H9 (cell line): ENCODE data around the gene PHOSPHO1. TPM values are rescaled to one million over a fixed set of nuclear protein-coding genes. Genes with fewer than 3 reads are reported as not detected.

Experiments used
- DNase-seq: peaks from one replicate; pipeline ENCODE4 v3.0.0-alpha.2; 2017
- H2AFZ ChIP-seq: one replicate; pipeline ENCODE4 v1.6.1; 2013; ENCODE audit warnings: mild to moderate bottlenecking, low read length, control low read depth, moderate library complexity
- H2AK5ac ChIP-seq: 2 replicates; pipeline ENCODE4 v1.6.1; 2013; ENCODE audit warnings: low read length, control low read depth, mixed read lengths; ENCODE audit not compliant: insufficient read length
- H2BK120ac ChIP-seq: one replicate; pipeline ENCODE4 v1.6.1; 2013; ENCODE audit warnings: low read depth, mild to moderate bottlenecking, low read length, control low read depth, inconsistent platforms; ENCODE audit not compliant: poor library complexity, severe bottlenecking
- H2BK12ac ChIP-seq: 2 replicates; pipeline ENCODE4 v1.6.1; 2013; ENCODE audit warnings: low read length, control low read depth, mixed read lengths, low read depth; ENCODE audit not compliant: insufficient read length
- H2BK15ac ChIP-seq: 2 replicates; pipeline ENCODE4 v1.6.1; 2013; ENCODE audit warnings: low read depth, low read length, control low read depth
- H2BK20ac ChIP-seq: one replicate; pipeline ENCODE4 v1.6.1; 2013; ENCODE audit warnings: low read depth, mild to moderate bottlenecking, low read length, control low read depth, inconsistent platforms; ENCODE audit not compliant: poor library complexity, severe bottlenecking
- H2BK5ac ChIP-seq: 2 replicates; pipeline ENCODE4 v1.6.1; 2013; ENCODE audit warnings: low read length, control low read depth, mixed read lengths; ENCODE audit not compliant: insufficient read length
- H3K14ac ChIP-seq: 2 replicates; pipeline ENCODE4 v1.6.1; 2013; ENCODE audit warnings: low read length, control low read depth; ENCODE audit not compliant: insufficient read depth
- H3K18ac ChIP-seq: 2 replicates; pipeline ENCODE4 v1.6.1; 2013; ENCODE audit warnings: low read depth, mild to moderate bottlenecking, mixed read lengths, low read length, control low read depth; ENCODE audit not compliant: insufficient read length
- H3K23ac ChIP-seq: 2 replicates; pipeline ENCODE4 v1.6.1; 2013; ENCODE audit warnings: low read length, control low read depth, mixed read lengths, low read depth; ENCODE audit not compliant: insufficient read length
- H3K23me2 ChIP-seq: 2 replicates; pipeline ENCODE4 v1.6.1; 2013; ENCODE audit warnings: low read depth, mild to moderate bottlenecking, mixed read lengths, low read length, control low read depth; ENCODE audit not compliant: insufficient read length, poor library complexity, severe bottlenecking
- H3K27ac ChIP-seq: 2 replicates; pipeline ENCODE4 v1.5.1; 2013; ENCODE audit warnings: low read length, control low read depth, mixed read lengths, low read depth; ENCODE audit not compliant: insufficient read length
- H3K27me3 ChIP-seq: 2 replicates; pipeline ENCODE4 v1.6.1; 2013; ENCODE audit warnings: low read length, control low read depth, inconsistent platforms; ENCODE audit not compliant: insufficient read depth
- H3K4ac ChIP-seq: 2 replicates; pipeline ENCODE4 v1.6.1; 2013; ENCODE audit warnings: low read depth, mild to moderate bottlenecking, control low read depth, inconsistent platforms, low read length, moderate library complexity
- H3K4me1 ChIP-seq: 2 replicates; pipeline ENCODE4 v1.6.1; 2013; ENCODE audit warnings: low read length, control low read depth, inconsistent platforms; ENCODE audit not compliant: insufficient read depth
- H3K4me2 ChIP-seq: 2 replicates; pipeline ENCODE4 v1.6.1; 2013; ENCODE audit warnings: low read length, control low read depth, mixed read lengths; ENCODE audit not compliant: insufficient read length, insufficient read depth
- H3K56ac ChIP-seq: 2 replicates; pipeline ENCODE4 v1.6.1; 2013; ENCODE audit warnings: low read depth, mild to moderate bottlenecking, mixed read lengths, low read length, control low read depth; ENCODE audit not compliant: insufficient read length
- H3K79me1 ChIP-seq: 2 replicates; pipeline ENCODE4 v1.6.1; 2013; ENCODE audit warnings: low read depth, mild to moderate bottlenecking, moderate library complexity, low read length, control low read depth, inconsistent platforms; ENCODE audit not compliant: insufficient read depth, poor library complexity, severe bottlenecking
- H3K79me2 ChIP-seq: 2 replicates; pipeline ENCODE4 v1.6.1; 2013; ENCODE audit warnings: low read length, control low read depth, inconsistent platforms; ENCODE audit not compliant: insufficient read depth
- H3K9ac ChIP-seq: 2 replicates; pipeline ENCODE4 v1.6.1; 2013; ENCODE audit warnings: low read length, control low read depth, mixed read lengths; ENCODE audit not compliant: insufficient read length; ENCODE audit errors: extremely low read depth
- H3K9me3 ChIP-seq: one replicate; pipeline ENCODE4 v1.6.1; 2013; ENCODE audit warnings: low read depth, low read length, inconsistent platforms; ENCODE audit not compliant: control insufficient read depth
- H3T11ph ChIP-seq: one replicate; pipeline ENCODE4 v1.6.1; 2013; ENCODE audit warnings: mild to moderate bottlenecking, low read length, control low read depth, inconsistent platforms
- H4K20me1 ChIP-seq: one replicate; pipeline ENCODE4 v1.6.1; 2013; ENCODE audit not compliant: control insufficient read depth, insufficient read length, insufficient read depth
- H4K5ac ChIP-seq: 2 replicates; pipeline ENCODE4 v1.6.1; 2013; ENCODE audit warnings: low read depth, mild to moderate bottlenecking, mixed read lengths, low read length, control low read depth; ENCODE audit not compliant: insufficient read length
- H4K8ac ChIP-seq: replicated peaks from 2 replicates; pipeline ENCODE4 v1.6.1; 2013; ENCODE audit warnings: low read length, control low read depth, mixed read lengths, low read depth; ENCODE audit not compliant: insufficient read length
- H4K91ac ChIP-seq: 2 replicates; pipeline ENCODE4 v1.6.1; 2013; ENCODE audit warnings: low read depth, mild to moderate bottlenecking, moderate library complexity, mixed read lengths, low read length, control low read depth; ENCODE audit not compliant: insufficient read length
- H3K27ac Mint-ChIP-seq, 3 experiments: 2 replicates in 2 of 3; 3 replicates in 1 of 3; pipeline ENCODE4 v1.8.0; 2020 to 2021; ENCODE audit warnings: mixed read lengths in 3 of 3, mild to moderate bottlenecking in 1 of 3, moderate library complexity in 1 of 3
- H3K27me3 Mint-ChIP-seq: 2 replicates; pipeline ENCODE4 v1.8.0; 2021; ENCODE audit warnings: low read depth, mild to moderate bottlenecking, moderate library complexity, mixed read lengths
- H3K36me3 Mint-ChIP-seq, 3 experiments: 2 replicates in 2 of 3; 3 replicates in 1 of 3; pipeline ENCODE4 v1.8.0; 2020 to 2021; ENCODE audit warnings: low read depth in 3 of 3, mixed read lengths in 3 of 3; ENCODE audit not compliant: insufficient read depth in 1 of 3
- H3K4me1 Mint-ChIP-seq, 2 experiments: 2 replicates each; pipeline ENCODE4 v1.8.0; 2020; ENCODE audit warnings: mixed read lengths in 2 of 2
- H3K4me3 Mint-ChIP-seq, 2 experiments: 2 replicates in 1 of 2; 3 replicates in 1 of 2; pipeline ENCODE4 v1.8.0; 2020 to 2021; ENCODE audit warnings: mild to moderate bottlenecking in 2 of 2, mixed read lengths in 2 of 2, moderate library complexity in 1 of 2
- H3K9me3 Mint-ChIP-seq, 2 experiments: 2 replicates in 1 of 2; 3 replicates in 1 of 2; pipeline ENCODE4 v1.8.0; 2020; ENCODE audit warnings: mild to moderate bottlenecking in 2 of 2, mixed read lengths in 2 of 2, moderate library complexity in 1 of 2
- CTCF ChIP-seq: fragments of 200-600 bp; sonication (generic); conservative IDR thresholded peaks from 3 replicates; pipeline ENCODE4 v1.8.0; 2021; ENCODE audit warnings: antibody characterized with exemption, mild to moderate bottlenecking
- whole genome bisulfite sequencing: extraction: QIAGEN DNeasy Blood & Tissue Kit; methylation state at CpG from one replicate; pipeline ENCODE4 v1.1.7; 2013; ENCODE audit warnings: missing lambda C conversion rate, low lambda C conversion rate, mixed read lengths; ENCODE audit not compliant: insufficient read length; ENCODE audit errors: extremely low coverage; 5-methylcytosine and 5-hydroxymethylcytosine counted together
- total RNA-seq: library from RNA; stranded (reverse); gene quantifications from 2 replicates; pipeline ENCODE4 v1.2.1, GENCODE V29; 2021

PHOSPHO1 gene
- total RNA-seq, 1 experiment from 2014 or later, result 0.63 TPM

- H4K91ac ChIP-seq, result no peak overlapping the region
- no peak overlapping the region for H3K4me3 Mint-ChIP-seq
- H2AK5ac ChIP-seq, result no peak overlapping the region
- no peak overlapping the region for H2BK12ac ChIP-seq
- H3K23ac ChIP-seq, result no peak overlapping the region
- no peak overlapping the region for H3T11ph ChIP-seq
- H3K14ac ChIP-seq, result no peak overlapping the region
- no peaks in the 10 kb centered on the region for H3K9me3 ChIP-seq
- H4K8ac ChIP-seq, result no peak overlapping the region
- no peak for DNase-seq
- no peak overlapping the region for H4K5ac ChIP-seq
- no peak overlapping the region; a peak in 1 of 7 replicates for H3K27ac Mint-ChIP-seq
- H3K23me2 ChIP-seq, result no peaks in the 10 kb centered on the region
- no peak for TF ChIP-seq CTCF
- H3K56ac ChIP-seq, result no peak overlapping the region
- no peaks in the 10 kb centered on the region for H3K4me1 ChIP-seq
- H2BK15ac ChIP-seq, result no peak overlapping the region
- no peak overlapping the region for H3K4ac ChIP-seq
- H3K18ac ChIP-seq, result no peak overlapping the region
- no peak overlapping the region for H3K9ac ChIP-seq
- H2BK120ac ChIP-seq, result no peak overlapping the region
- H2AFZ ChIP-seq, result no peak overlapping the region
- no CpG with 5 or more reads among the region's 9 CpGs for WGBS
- H3K4me1 Mint-ChIP-seq, result peaks cover 5 to 10% of the 10 kb centered on the region in 2 experiments
- H2BK20ac ChIP-seq, result no peak overlapping the region
- H4K20me1 ChIP-seq, result no peaks in the 10 kb centered on the region
- no peaks in the 10 kb centered on the region for H3K79me1 ChIP-seq
- H3K9me3 Mint-ChIP-seq, result no peaks in the 10 kb centered on the region; a peak in 1 of 5 replicates
- H3K27ac ChIP-seq, result no peak overlapping the region
- H2BK5ac ChIP-seq, result no peak overlapping the region
- no peaks in the 10 kb centered on the region for H3K27me3 ChIP-seq
- no peaks in the 10 kb centered on the region; the same call in none of the 2 replicates for H3K27me3 Mint-ChIP-seq
- H3K79me2 ChIP-seq, result no peaks in the 10 kb centered on the region
- H3K36me3 Mint-ChIP-seq, result no peaks in the 10 kb centered on the region
- no peak overlapping the region for H3K4me2 ChIP-seq
Observed at GRCh38 chr17:49241692-49242397, 11.3 kb upstream of the PHOSPHO1 start.
